SK-N-SH (cell line): ENCODE data around the gene NUMBL. TPM values are rescaled to one million over a fixed set of nuclear protein-coding genes. Genes with fewer than 3 reads are reported as not detected.

Experiments used
- CTCF ChIA-PET: fragments of 300-600, 350-600 bp; formaldehyde crosslinking; extraction: SDS; loops from one replicate; lab custom pipeline; 2021; lab: Yijun Ruan, JAX
- POLR2A ChIA-PET: fragments of 350-600 bp; sonication (Branson Sonifier 250); formaldehyde crosslinking; extraction: SDS; loops from one replicate; lab custom pipeline; 2020; ENCODE audit warnings: antibody characterized with exemption, inconsistent platforms; lab: Yijun Ruan, JAX
- DNase-seq: peaks from one replicate; pipeline ENCODE4 v3.0.0; 2012
- H2AFZ ChIP-seq: fragments of 200-600 bp; sonication (generic); 2 replicates; pipeline ENCODE4 v1.8.1; 2016; ENCODE audit warnings: antibody characterized with exemption, mild to moderate bottlenecking, low read depth
- H3F3A ChIP-seq: fragments of 200-600 bp; sonication (generic); replicated peaks from 2 replicates; pipeline ENCODE3; 2016; ENCODE audit warnings: antibody characterized with exemption, mild to moderate bottlenecking; ENCODE audit not compliant: insufficient read depth
- H3K27ac ChIP-seq, 2 experiments: fragments of 200-500 bp in 1 of 2; fragments of 200-600 bp in 1 of 2; sonication (Bioruptor generic) in 1 of 2; sonication (generic), shearing (Covaris generic) in 1 of 2; 2 replicates each; pipeline versions ENCODE4 v1.5.1 to v1.6.1; 2014 to 2016; ENCODE audit warnings: low read depth in 2 of 2, inconsistent platforms in 1 of 2, low read length in 1 of 2, mild to moderate bottlenecking in 1 of 2, mixed read lengths in 1 of 2
- H3K27me3 ChIP-seq: fragments of 200-600 bp; sonication (generic), shearing (Covaris generic); 2 replicates; pipeline ENCODE4 v1.6.1; 2016; ENCODE audit warnings: mixed run types; ENCODE audit not compliant: insufficient read depth
- H3K36me3 ChIP-seq, 2 experiments: fragments of 200-500 bp in 1 of 2; fragments of 200-600 bp in 1 of 2; sonication (Bioruptor generic) in 1 of 2; sonication (generic) in 1 of 2; replicated peaks in 1 of 2; 2 replicates each; pipeline versions ENCODE3 to v1.5.1; 2014 to 2016; ENCODE audit warnings: low read length in 1 of 2, mild to moderate bottlenecking in 1 of 2; ENCODE audit not compliant: insufficient read depth in 2 of 2, control insufficient read depth in 1 of 2
- H3K4me1 ChIP-seq, 2 experiments: fragments of 200-500 bp in 1 of 2; fragments of 200-600 bp in 1 of 2; sonication (Bioruptor generic) in 1 of 2; sonication (generic), shearing (Covaris generic) in 1 of 2; 2 replicates each; pipeline versions ENCODE4 v1.5.1 to v1.6.1; 2014 to 2016; ENCODE audit warnings: low read depth in 1 of 2, low read length in 1 of 2, mixed run types in 1 of 2; ENCODE audit not compliant: insufficient read depth in 2 of 2, control insufficient read depth in 1 of 2
- H3K4me2 ChIP-seq: fragments of 200-600 bp; sonication (generic), shearing (Covaris generic); 2 replicates; pipeline ENCODE4 v1.6.1; 2017; ENCODE audit warnings: mixed run types
- H3K4me3 ChIP-seq, 2 experiments: fragments of 200-500 bp in 1 of 2; fragments of 200-600 bp in 1 of 2; sonication (Bioruptor generic) in 1 of 2; sonication (generic), shearing (Covaris generic) in 1 of 2; 2 replicates each; pipeline versions ENCODE4 v1.5.1 to v1.8.1; 2014 to 2016; ENCODE audit warnings: low read depth in 2 of 2, inconsistent platforms in 1 of 2, low read length in 1 of 2, mild to moderate bottlenecking in 1 of 2, mixed read lengths in 1 of 2, moderate library complexity in 1 of 2
- H3K79me2 ChIP-seq: fragments of 200-600 bp; sonication (generic); 2 replicates; pipeline ENCODE4 v1.8.1; 2017; ENCODE audit warnings: mild to moderate bottlenecking; ENCODE audit not compliant: insufficient read depth
- H3K9ac ChIP-seq: fragments of 200-600 bp; sonication (generic); 2 replicates; pipeline ENCODE4 v1.6.1; 2017; ENCODE audit warnings: mixed run types
- H3K9me2 ChIP-seq: fragments of 200-600 bp; sonication (generic); 2 replicates; pipeline ENCODE4 v1.6.1; 2017; ENCODE audit warnings: mixed run types
- H3K9me3 ChIP-seq: fragments of 200-600 bp; sonication (generic); 2 replicates; pipeline ENCODE4 v1.6.1; 2017; ENCODE audit warnings: mixed run types, mild to moderate bottlenecking, moderate library complexity
- H4K20me1 ChIP-seq: fragments of 200-600 bp; sonication (generic); 2 replicates; pipeline ENCODE4 v1.6.1; 2017; ENCODE audit warnings: mild to moderate bottlenecking, mixed run types; ENCODE audit not compliant: insufficient read depth
- CTCF ChIP-seq: fragments of 200-600 bp; sonication (generic); IDR thresholded peaks from 2 replicates; pipeline ENCODE4 v1.6.1; 2017; ENCODE audit warnings: antibody characterized with exemption, mild to moderate bottlenecking, moderate library complexity
- EP300 ChIP-seq, 2 experiments: IDR thresholded peaks; 2 replicates each; pipeline versions ENCODE4 v1.4.0 to v1.6.1; 2012; ENCODE audit warnings: borderline replicate concordance in 1 of 2, low read depth in 1 of 2, low read length in 1 of 2
- EZH2phosphoT487 ChIP-seq: fragments of 200-600 bp; sonication (generic); IDR thresholded peaks from 2 replicates; pipeline ENCODE4 v1.6.1; 2017; ENCODE audit warnings: low read depth, mixed run types, mild to moderate bottlenecking, antibody characterized with exemption, moderate library complexity, borderline replicate concordance
- FOSL2 ChIP-seq: IDR thresholded peaks from 2 replicates; pipeline ENCODE4 v1.4.0; 2012; ENCODE audit warnings: low read depth, mild to moderate bottlenecking, moderate library complexity, borderline replicate concordance
- FOXJ3 ChIP-seq: sonication (generic); formaldehyde crosslinking; IDR thresholded peaks from 2 replicates; pipeline ENCODE4 v1.5.1; 2020; ENCODE audit warnings: mild to moderate bottlenecking, missing genetic modification reagents
- FOXM1 ChIP-seq: IDR thresholded peaks from 2 replicates; pipeline ENCODE4 v1.4.0; 2012; ENCODE audit warnings: low read depth, mild to moderate bottlenecking
- GATA2 ChIP-seq: sonication (generic); formaldehyde crosslinking; IDR thresholded peaks from 2 replicates; pipeline ENCODE4 v1.5.0; 2020; ENCODE audit warnings: mild to moderate bottlenecking, missing genetic modification reagents
- MXI1 ChIP-seq: IDR thresholded peaks from 2 replicates; pipeline ENCODE4 v1.6.1; 2012; ENCODE audit warnings: mild to moderate bottlenecking, low read depth, low read length, improper control_type of control experiment
- NFIC ChIP-seq: IDR thresholded peaks from 2 replicates; pipeline ENCODE4 v1.4.0; 2012; ENCODE audit warnings: borderline replicate concordance
- POLR2AphosphoS5 ChIP-seq: IDR thresholded peaks from 2 replicates; pipeline ENCODE4 v1.6.1; 2012; ENCODE audit warnings: low read depth, low read length
- RAD21 ChIP-seq: IDR thresholded peaks from 2 replicates; pipeline ENCODE4 v1.6.1; 2012; ENCODE audit warnings: mild to moderate bottlenecking, low read length
- RCOR1 ChIP-seq: fragments of 150-350 bp; IDR thresholded peaks from 2 replicates; pipeline ENCODE4 v1.6.1; 2017; ENCODE audit warnings: antibody characterized with exemption, low read length
- REST ChIP-seq: IDR thresholded peaks from 2 replicates; pipeline ENCODE4 v1.6.1; 2012; ENCODE audit warnings: mild to moderate bottlenecking, low read depth, low read length, moderate library complexity
- RFX5 ChIP-seq: IDR thresholded peaks from 2 replicates; pipeline ENCODE4 v1.6.1; 2012; ENCODE audit warnings: mild to moderate bottlenecking, improper control_type of control experiment, low read length
- SMC3 ChIP-seq: IDR thresholded peaks from 2 replicates; pipeline ENCODE4 v1.6.1; 2012; ENCODE audit warnings: low read depth, low read length, improper control_type of control experiment
- TEAD4 ChIP-seq: IDR thresholded peaks from 2 replicates; pipeline ENCODE4 v1.4.0; 2012; ENCODE audit warnings: mild to moderate bottlenecking, borderline replicate concordance; ENCODE audit not compliant: insufficient read depth
- WGBS: methylation state at CpG from one replicate; pipeline ENCODE4 v1.1.6; 2017; ENCODE audit warnings: low lambda C conversion rate; 5-methylcytosine and 5-hydroxymethylcytosine counted together
- polyA plus RNA-seq, 3 experiments: library from polyadenylated mRNA; depleted of rRNA; stranded (reverse); fragments of >200 nt; gene quantifications; 2 replicates each; pipeline ENCODE4 v1.2.3, GENCODE V29; 2012

NUMBL gene
- polyA plus RNA-seq, 1 of the 3 experiments (the other 2 are of a cell fraction), result 54.6 TPM

- TF ChIP-seq CTCF, result no peak; the same call in 1 of the 2 replicates
- TF ChIP-seq GATA2 (CRISPR knock-in tag), result no peak
- TF ChIP-seq NFIC, result peak; percentile 31; the same call in 1 of the 2 replicates
- TF ChIP-seq, all 33 proteins: peak for 11
Observed at GRCh38 chr19:40662925-40663694, 27.3 kb downstream of the NUMBL start (continued).

GRCh38 chr19:40661616-40662015 is 28.8 kb downstream of the NUMBL start:
- TF ChIP-seq NFIC (no peak), EZH2phosphoT487 (no peak), MXI1 (no peak), GATA2 (CRISPR knock-in tag) (no peak), POLR2AphosphoS5 (no peak), TEAD4 (no peak), RFX5 (no peak), EP300 (IDR thresholded peaks at IDR 0.05; ENCODE audit: borderline replicate concordance in 1 of 2, low read depth in 1 of 2, low read length in 1 of 2) (no peak), RCOR1 (no peak), FOXM1 (no peak), RAD21 (no peak)
- Histone ChIP-seq H3K79me2 (no peaks in the 10 kb centered on the region), H2AFZ (no peak overlapping the region), H3K9ac (no peak overlapping the region), H3K4me1 (peaks cover 6 to 10% of the 10 kb centered on the region in 2 experiments; a peak in 3 of 4 replicates), H3K4me2 (no peak overlapping the region), H3K27me3 (no peaks in the 10 kb centered on the region), H3K9me3 (no peaks in the 10 kb centered on the region), H4K20me1 (no peaks in the 10 kb centered on the region), H3K4me3 (no peak overlapping the region), H3K36me3 (no peaks in the 10 kb centered on the region), H3K9me2 (no peaks in the 10 kb centered on the region), H3F3A (peaks cover 25% of the 10 kb centered on the region), H3K27ac (no peak overlapping the region)
- ChIA-PET CTCF (interaction anchor here (0.6 to 3.9 kb wide), 8 partner anchors 9 to 158 kb away, joined by 3 to 54 read pairs (median 4); no protein-coding TSS in a partner anchor), POLR2A (interaction anchor here (2.5 kb wide), 1 partner anchor 30 kb away, joined by 15 read pairs; the partner anchor contains the start of gene NUMBL)
- WGBS, result 60% methylated on average over 1 of the region's 1 CpG
- DNase-seq, result no peak

- Histone ChIP-seq H3F3A (peaks cover 14% of the 10 kb centered on the region), H2AFZ (no peak overlapping the region; the same call in 1 of the 2 replicates), H3K27ac (no peak overlapping the region), H3K27me3 (no peaks in the 10 kb centered on the region), H3K9me3 (no peaks in the 10 kb centered on the region), H3K79me2 (no peaks in the 10 kb centered on the region), H3K4me3 (no peak overlapping the region), H3K36me3 (no peaks in the 10 kb centered on the region), H3K9me2 (no peaks in the 10 kb centered on the region), H3K9ac (no peak overlapping the region), H4K20me1 (no peaks in the 10 kb centered on the region), H3K4me2 (no peak overlapping the region), H3K4me1 (peaks cover 6 to 9% of the 10 kb centered on the region in 2 experiments; a peak in 3 of 4 replicates)
- CTCF ChIA-PET, result interaction anchor here (0.7 kb wide), 1 partner anchor 26 kb away, joined by 3 read pairs; no protein-coding TSS in a partner anchor
- WGBS, result 75% methylated on average over 11 of the region's 11 CpGs
- DNase-seq, result no peak
- no peak for TF ChIP-seq EZH2phosphoT487
- no peak for TF ChIP-seq REST
- TF ChIP-seq FOXJ3 (CRISPR knock-in tag), result no peak
- TF ChIP-seq SMC3, result no peak
- TF ChIP-seq FOSL2, result no peak
- TF ChIP-seq MXI1, result no peak
- POLR2A ChIA-PET, result no interaction called here
Observed at GRCh38 chr19:40659566-40659965, 30.9 kb downstream of the NUMBL start.
